Lower lobe of right lung (tissue), 2 donors: Measurements from ENCODE around the gene BID. TPM values are rescaled to one million over a fixed set of nuclear protein-coding genes. Genes with fewer than 3 reads are reported as not detected.

Experiments used
- ATAC-seq, 2 donors: fragments of 200-7000 bp; cut with Tn5 transposase; one replicate each; pipeline ENCODE4 v1.9.1; 2020 to 2022; ENCODE audit warnings: mild to moderate bottlenecking in 2 of 2, moderate library complexity in 2 of 2
- DNase-seq: peaks from one replicate; pipeline ENCODE4 v3.0.0-alpha.2; 2020
- H3K27ac ChIP-seq: fragments of 200-600 bp; one replicate; pipeline ENCODE4 v1.8.0; 2022
- H3K27me3 ChIP-seq: fragments of 200-600 bp; one replicate; pipeline ENCODE4 v1.8.0; 2022; ENCODE audit warnings: low read depth
- H3K36me3 ChIP-seq: fragments of 200-600 bp; one replicate; pipeline ENCODE4 v1.8.0; 2022; ENCODE audit warnings: mild to moderate bottlenecking
- H3K4me1 ChIP-seq: fragments of 200-600 bp; one replicate; pipeline ENCODE4 v1.8.0; 2022
- H3K4me3 ChIP-seq: fragments of 200-600 bp; one replicate; pipeline ENCODE4 v1.8.0; 2022; ENCODE audit warnings: mild to moderate bottlenecking
- H3K9me3 ChIP-seq: fragments of 200-600 bp; one replicate; pipeline ENCODE4 v1.8.0; 2022
- CTCF ChIP-seq: fragments of 200-600 bp; IDR thresholded peaks from one replicate; pipeline ENCODE4 v1.8.0; 2022; ENCODE audit warnings: antibody characterized with exemption, mild to moderate bottlenecking
- intact Hi-C: fragments of 100-400 bp; cut with DNase I; formaldehyde crosslinking; loops from one replicate; pipeline ENCODE4 v1.11.0; 2022
- total RNA-seq: library from RNA; stranded (reverse); fragmentation: NEBNext Ultra II Directional; extraction: Animal tissue kit (Norgen Biotek cat#: 25700); gene quantifications from one replicate; pipeline ENCODE4 v1.2.1, GENCODE V29; 2021
- donor health status: DM: no; HTN: yes; CAD: no; lungs with severe emphysema.

BID gene
- total RNA-seq, 1 donor from 2014 or later, result 34.3 TPM

- Histone ChIP-seq H3K9me3 (no peaks in the 10 kb centered on the region), H3K27ac (no peak overlapping the region), H3K36me3 (peaks cover 12% of the 10 kb centered on the region), H3K4me1 (peaks cover 25% of the 10 kb centered on the region), H3K27me3 (peaks cover 4% of the 10 kb centered on the region), H3K4me3 (no peak overlapping the region)
- DNase-seq (peak; percentile 80), ATAC-seq (peak; percentile 61 to 62)
- intact Hi-C loops, result no loop called here
- TF ChIP-seq CTCF, result peak; percentile 66
Observed at GRCh38 chr22:17785185-17786184, 11.2 kb upstream of the BID start.

GRCh38 chr22:17784776-17785175 is 10.5 kb upstream of the BID start:
- Histone ChIP-seq H3K4me3 (no peak overlapping the region), H3K9me3 (no peaks in the 10 kb centered on the region), H3K36me3 (peaks cover 5% of the 10 kb centered on the region), H3K27me3 (peaks cover 4% of the 10 kb centered on the region), H3K27ac (no peak overlapping the region), H3K4me1 (peaks cover 25% of the 10 kb centered on the region)
- ATAC-seq (no peak), DNase-seq (no peak)
- no peak for TF ChIP-seq CTCF
- intact Hi-C loops, result no loop called here

- Histone ChIP-seq H3K4me1 (peaks cover 25% of the 10 kb centered on the region), H3K27me3 (peaks cover 4% of the 10 kb centered on the region), H3K4me3 (no peak overlapping the region), H3K36me3 (peaks cover 4% of the 10 kb centered on the region), H3K27ac (no peak overlapping the region), H3K9me3 (no peaks in the 10 kb centered on the region)
- intact Hi-C loops, result no loop called here
- TF ChIP-seq CTCF, result no peak
- DNase-seq (no peak), ATAC-seq (no peak)
Observed at GRCh38 chr22:17783773-17784480, 9.7 kb upstream of the BID start.

- intact Hi-C loops, result no loop called here
- DNase-seq, result no peak
- TF ChIP-seq CTCF, result no peak
Observed at GRCh38 chr22:17783312-17783711, 9.0 kb upstream of the BID start.

GRCh38 chr22:17782621-17783020 is 8.4 kb upstream of the BID start:
- ATAC-seq (no peak), DNase-seq (no peak)
- TF ChIP-seq CTCF, result no peak
- H3K36me3 ChIP-seq, result no peaks in the 10 kb centered on the region
- no peak overlapping the region for H3K27ac ChIP-seq
- H3K4me3 ChIP-seq, result no peak overlapping the region
- H3K4me1 ChIP-seq, result peaks cover 29% of the 10 kb centered on the region
- peaks cover 4% of the 10 kb centered on the region for H3K27me3 ChIP-seq
- intact Hi-C loops, result no loop called here
- no peaks in the 10 kb centered on the region for H3K9me3 ChIP-seq

More at GRCh38 chr22:17783312-17783711, 9.0 kb upstream of the BID start:
- Histone ChIP-seq H3K4me3 (no peak overlapping the region), H3K27ac (no peak overlapping the region), H3K9me3 (no peaks in the 10 kb centered on the region), H3K4me1 (peaks cover 25% of the 10 kb centered on the region), H3K36me3 (no peaks in the 10 kb centered on the region), H3K27me3 (peaks cover 4% of the 10 kb centered on the region)
- no peak for ATAC-seq
